ENCODE results near the gene THAP2. TPM values are rescaled to one million over a fixed set of nuclear protein-coding genes. Genes with fewer than 3 reads are reported as not detected.

The THAP2 gene
- total RNA-seq (1 to 10 TPM in 3 of 5 donors, under 1 TPM in 1, not detected in 1; 0.87 to 4.3 (median 3.0) TPM), polyA plus RNA-seq (1 to 10 TPM in 2 of 3 donors, under 1 TPM in 1; 0.87 to 3.8 (median 1.8) TPM)
- long read RNA-seq, donor 1, full-length matches to known transcripts: 1 of 1 reads
- long read RNA-seq, donor 1, partial matches to known transcripts: 0 of 1 reads
- long read RNA-seq, donor 1, other reads (novel, unspliced or antisense): 0 of 1 reads
- long read RNA-seq, donor 2, full-length matches to known transcripts: 4 of 4 reads
- long read RNA-seq, donor 2, partial matches to known transcripts: 0 of 4 reads
- long read RNA-seq, donor 2, other reads (novel, unspliced or antisense): 0 of 4 reads
- long read RNA-seq, donor 3, full-length matches to known transcripts: 1 of 1 reads
- long read RNA-seq, donor 3, partial matches to known transcripts: 0 of 1 reads
- long read RNA-seq, donor 3, other reads (novel, unspliced or antisense): 0 of 1 reads
- long read RNA-seq, donor 4, full-length matches to known transcripts: 1 of 1 reads
- long read RNA-seq, donor 4, partial matches to known transcripts: 0 of 1 reads
- long read RNA-seq, donor 4, other reads (novel, unspliced or antisense): 0 of 1 reads
- long read RNA-seq, donor 5, full-length matches to known transcripts: 4 of 4 reads
- long read RNA-seq, donor 5, partial matches to known transcripts: 0 of 4 reads
- long read RNA-seq, donor 5, other reads (novel, unspliced or antisense): 0 of 4 reads
- long read RNA-seq, donor 6, full-length matches to known transcripts: 5 of 5 reads
- long read RNA-seq, donor 6, partial matches to known transcripts: 0 of 5 reads
- long read RNA-seq, donor 6, other reads (novel, unspliced or antisense): 0 of 5 reads
- long read RNA-seq, donor 7, full-length matches to known transcripts: 8 of 8 reads
- long read RNA-seq, donor 7, partial matches to known transcripts: 0 of 8 reads
- long read RNA-seq, donor 7, other reads (novel, unspliced or antisense): 0 of 8 reads
- long read RNA-seq, donor 8, full-length matches to known transcripts: 5 of 5 reads
- long read RNA-seq, donor 8, partial matches to known transcripts: 0 of 5 reads
- long read RNA-seq, donor 8, other reads (novel, unspliced or antisense): 0 of 5 reads
- long read RNA-seq, donor 9, partial matches to known transcripts: 0 of 4 reads
- long read RNA-seq, donor 9, other reads (novel, unspliced or antisense): 0 of 4 reads
- long read RNA-seq, donor 10, full-length matches to known transcripts: 2 of 2 reads
- long read RNA-seq, donor 10, partial matches to known transcripts: 0 of 2 reads
- long read RNA-seq, donor 10, other reads (novel, unspliced or antisense): 0 of 2 reads

GRCh38 chr12:71663561-71664410, at the start of gene THAP2, which contains the start of gene ZFC3H1:
Gene THAP2, plus strand, starts transcription at chr12:71664301. Its CDS starts 209 bp downstream, at chr12:71664510.
Gene ZFC3H1, minus strand, starts transcription at chr12:71663848. Its CDS starts 238 bp downstream, at chr12:71663610.
- Histone ChIP-seq H3K27ac (peak within 1 kb of the TSS; percentile 85 to 99 (median 98)), H3K4me1 (peaks cover 18 to 53% (median 35%) of the 10 kb centered on the region in 4 donors), H3K27me3 (no peaks in the 10 kb centered on the region), H3K4me3 (peak within 1 kb of the TSS; percentile 78 to 94 (median 86)), H3K9me3 (no peaks in the 10 kb centered on the region), H3K36me3 (peaks cover 2 to 17% (median 15%) of the 10 kb centered on the region in 4 donors)
- TF ChIP-seq POLR2AphosphoS5 (IDR thresholded peaks at IDR 0.05) (peak; percentile 95 to 99 (median 98)), EP300 (IDR thresholded peaks at IDR 0.05) (no peak), POLR2A (IDR thresholded peaks at IDR 0.05) (peak in 2 of 4 donors; percentile 97)
- TF ChIP-seq, protein P1, sequence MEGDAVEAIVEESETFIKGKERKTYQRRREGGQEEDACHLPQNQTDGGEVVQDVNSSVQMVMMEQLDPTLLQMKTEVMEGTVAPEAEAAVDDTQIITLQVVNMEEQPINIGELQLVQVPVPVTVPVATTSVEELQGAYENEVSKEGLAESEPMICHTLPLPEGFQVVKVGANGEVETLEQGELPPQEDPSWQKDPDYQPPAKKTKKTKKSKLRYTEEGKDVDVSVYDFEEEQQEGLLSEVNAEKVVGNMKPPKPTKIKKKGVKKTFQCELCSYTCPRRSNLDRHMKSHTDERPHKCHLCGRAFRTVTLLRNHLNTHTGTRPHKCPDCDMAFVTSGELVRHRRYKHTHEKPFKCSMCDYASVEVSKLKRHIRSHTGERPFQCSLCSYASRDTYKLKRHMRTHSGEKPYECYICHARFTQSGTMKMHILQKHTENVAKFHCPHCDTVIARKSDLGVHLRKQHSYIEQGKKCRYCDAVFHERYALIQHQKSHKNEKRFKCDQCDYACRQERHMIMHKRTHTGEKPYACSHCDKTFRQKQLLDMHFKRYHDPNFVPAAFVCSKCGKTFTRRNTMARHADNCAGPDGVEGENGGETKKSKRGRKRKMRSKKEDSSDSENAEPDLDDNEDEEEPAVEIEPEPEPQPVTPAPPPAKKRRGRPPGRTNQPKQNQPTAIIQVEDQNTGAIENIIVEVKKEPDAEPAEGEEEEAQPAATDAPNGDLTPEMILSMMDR (IDR thresholded peaks at IDR 0.05): peak in 1 of 7 experiments; percentile 27
- 0 to 1% (median 1%) methylated on average over 49 to 57 of the region's 57 CpGs for WGBS, 5 donors
- peak; percentile 94 to 99 for DNase-seq
- intact Hi-C loops (cut with DNase I; ENCODE audit: low total_unique reads): no loop called here

DNA sequence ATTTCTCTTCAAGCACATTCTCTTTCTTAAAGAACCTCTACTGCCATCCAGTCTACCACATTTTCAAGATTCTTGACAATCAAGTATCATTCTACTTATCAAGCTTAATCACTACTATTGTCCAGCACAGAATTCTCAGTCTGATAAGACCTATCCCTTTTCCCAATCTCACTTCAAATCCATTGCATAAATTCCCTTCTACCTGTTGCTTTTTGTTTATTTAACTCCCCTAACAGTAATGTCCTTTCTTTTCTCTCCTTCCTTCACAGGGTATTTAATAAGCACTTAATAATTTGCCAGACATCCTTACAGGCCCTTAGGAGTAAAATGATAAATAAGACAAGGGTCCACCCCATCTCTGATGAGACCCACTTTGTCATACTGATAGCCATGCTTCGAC, 42.2 kb upstream of the THAP2 start:
- H3K27ac ChIP-seq: no peak overlapping the region
- no peaks in the 10 kb centered on the region for H3K27me3 ChIP-seq
- no peaks in the 10 kb centered on the region for H3K9me3 ChIP-seq
- WGBS, 5 donors: 95 to 100% (median 96%) methylated on average over 1 of the region's 1 CpG
- H3K36me3 ChIP-seq: peaks cover 53 to 100% (median 98%) of the 10 kb centered on the region in 4 donors
- no peak overlapping the region for H3K4me3 ChIP-seq
- H3K4me1 ChIP-seq: peaks cover 0 to 11% (median 0%) of the 10 kb centered on the region in 4 donors
- no peak for DNase-seq
- intact Hi-C loops (cut with DNase I; ENCODE audit: low total_unique reads): no loop called here
- TF ChIP-seq POLR2AphosphoS5 (IDR thresholded peaks at IDR 0.05): no peak

DNA sequence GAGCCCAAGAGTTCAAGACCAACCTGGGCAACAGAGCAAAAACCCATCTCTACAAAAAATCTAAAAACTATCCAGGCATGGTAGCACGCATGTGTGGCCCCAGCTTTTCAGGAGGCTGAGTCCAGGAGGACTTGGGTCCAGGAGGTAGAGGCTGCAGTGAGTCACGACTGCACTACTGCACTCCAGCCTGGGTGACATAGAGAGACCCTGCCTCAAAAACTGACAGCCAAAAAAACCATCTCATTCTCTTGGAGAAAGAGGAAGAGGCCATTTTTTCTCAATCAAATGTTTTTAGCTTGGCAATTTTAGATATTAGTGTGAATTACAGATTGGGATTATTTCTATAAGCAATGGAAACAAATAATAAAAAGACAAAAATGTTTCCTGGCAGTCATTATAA, 38.6 kb upstream of the THAP2 start:
- 89 to 98% (median 94%) methylated on average over 2 of the region's 2 CpGs for WGBS, 5 donors
- DNase-seq: no peak
- H3K4me1 ChIP-seq: peaks cover 0 to 15% (median 0%) of the 10 kb centered on the region in 4 donors
- no peaks in the 10 kb centered on the region for H3K27me3 ChIP-seq
- no peaks in the 10 kb centered on the region for H3K9me3 ChIP-seq
- H3K27ac ChIP-seq: no peak overlapping the region
- TF ChIP-seq POLR2AphosphoS5 (IDR thresholded peaks at IDR 0.05): no peak
- TF ChIP-seq POLR2A (IDR thresholded peaks at IDR 0.05): no peak
- no peak for TF ChIP-seq EP300 (IDR thresholded peaks at IDR 0.05)
- TF ChIP-seq, protein P1 (IDR thresholded peaks at IDR 0.05): no peak
- H3K36me3 ChIP-seq: peaks cover 59 to 100% (median 98%) of the 10 kb centered on the region in 4 donors
- H3K4me3 ChIP-seq: no peak overlapping the region
- intact Hi-C loops (cut with DNase I; ENCODE audit: low total_unique reads): no loop called here

DNA sequence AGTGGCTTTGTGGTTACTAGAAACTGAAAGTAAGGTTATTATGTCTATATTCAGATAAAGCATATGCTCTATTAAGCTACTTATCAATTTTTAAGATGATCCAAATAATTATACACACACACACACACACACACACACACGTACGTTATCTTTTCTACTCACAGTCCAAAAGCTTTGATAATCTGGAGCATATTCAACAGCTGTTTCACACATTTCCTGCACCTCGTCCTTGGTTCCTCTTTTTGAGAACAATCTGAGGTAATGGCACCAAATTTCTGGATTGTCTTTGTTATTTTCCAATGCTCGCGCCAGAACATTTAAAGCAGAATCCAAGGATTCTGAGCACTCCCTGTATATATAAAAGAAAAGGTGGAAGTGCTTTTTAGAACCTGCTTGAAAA, 38.0 kb upstream of the THAP2 start:
- H3K27ac ChIP-seq: no peak overlapping the region
- TF ChIP-seq EP300 (IDR thresholded peaks at IDR 0.05) (no peak), POLR2A (IDR thresholded peaks at IDR 0.05) (no peak)
- TF ChIP-seq, protein P1 (IDR thresholded peaks at IDR 0.05): no peak
- no peak overlapping the region for H3K4me3 ChIP-seq
- H3K4me1 ChIP-seq: peaks cover 0 to 15% (median 0%) of the 10 kb centered on the region in 4 donors
- DNase-seq: no peak
- no peaks in the 10 kb centered on the region for H3K27me3 ChIP-seq
- 37 to 45% (median 43%) methylated on average over 5 of the region's 5 CpGs for WGBS, 5 donors
- H3K9me3 ChIP-seq: no peaks in the 10 kb centered on the region
- peaks cover 62 to 100% (median 98%) of the 10 kb centered on the region in 4 donors for H3K36me3 ChIP-seq
- intact Hi-C loops (cut with DNase I; ENCODE audit: low total_unique reads): no loop called here
